HepG2 (cell line): ENCODE data around the gene OS9. TPM values are rescaled to one million over a fixed set of nuclear protein-coding genes. Genes with fewer than 3 reads are reported as not detected.

Experiments used
- GATAD1 ChIP-seq: IDR thresholded peaks from 2 replicates; pipeline ENCODE4 v1.6.1; 2016; ENCODE audit warnings: missing genetic modification reagents, missing compliant biosample characterization
- HDAC6 ChIP-seq: fragments of 200-600 bp; sonication (generic); IDR thresholded peaks from 2 replicates; pipeline ENCODE4 v1.7.0; 2017; ENCODE audit warnings: mild to moderate bottlenecking, antibody characterized with exemption, low read length, low read depth
- JARID2 ChIP-seq: sonication (generic); formaldehyde crosslinking; IDR thresholded peaks from 2 replicates; pipeline ENCODE4 v1.8.1; 2023; ENCODE audit warnings: missing genetic modification reagents, inconsistent platforms; ENCODE audit not compliant: insufficient replicate concordance
- KAT7 ChIP-seq: IDR thresholded peaks from 2 replicates; pipeline ENCODE4 v1.6.1; 2018; ENCODE audit warnings: borderline replicate concordance, missing compliant biosample characterization
- MED1 ChIP-seq: sonication (generic); formaldehyde crosslinking; IDR thresholded peaks from 2 replicates; pipeline ENCODE4 v1.4.0; 2020; ENCODE audit warnings: missing genetic modification reagents
- MXD4 ChIP-seq: IDR thresholded peaks from 2 replicates; pipeline ENCODE4 v1.6.1; 2016; ENCODE audit warnings: mild to moderate bottlenecking, missing biosample characterization, missing genetic modification reagents
- NCOR1 ChIP-seq: fragments of 200-600 bp; sonication (generic); IDR thresholded peaks from 2 replicates; pipeline ENCODE4 v1.7.0; 2017; ENCODE audit warnings: antibody characterized with exemption, low read length, borderline replicate concordance
- PAF1 ChIP-seq: IDR thresholded peaks from 2 replicates; pipeline ENCODE4 v1.6.1; 2016; ENCODE audit warnings: missing genetic modification reagents, missing compliant biosample characterization
- SALL2 ChIP-seq: sonication (generic); formaldehyde crosslinking; IDR thresholded peaks from 2 replicates; pipeline ENCODE4 v1.8.1; 2023; ENCODE audit warnings: mild to moderate bottlenecking, missing genetic modification reagents, inconsistent platforms
- SCMH1 ChIP-seq: sonication (generic); formaldehyde crosslinking; IDR thresholded peaks from 2 replicates; pipeline ENCODE4 v1.9.0; 2021; ENCODE audit warnings: missing genetic modification reagents, mild to moderate bottlenecking, borderline replicate concordance
- SMAD1 ChIP-seq: sonication (generic); formaldehyde crosslinking; IDR thresholded peaks from 2 replicates; pipeline ENCODE4 v1.4.0; 2020; ENCODE audit warnings: missing genetic modification reagents, low read depth, mild to moderate bottlenecking, borderline replicate concordance
- SMAD3 ChIP-seq: sonication (generic); formaldehyde crosslinking; IDR thresholded peaks from 2 replicates; pipeline ENCODE4 v1.4.0; 2020; ENCODE audit warnings: missing genetic modification reagents
- SP1 ChIP-seq, 2 experiments: fragments of 450-650 bp in 1 of 2; sonication (generic) in 1 of 2; formaldehyde crosslinking in 1 of 2; IDR thresholded peaks; 2 replicates each; pipeline versions ENCODE4 v1.4.0 to v1.6.1; 2016 to 2020; ENCODE audit warnings: missing genetic modification reagents in 1 of 2
- TMF1 ChIP-seq: sonication (generic); formaldehyde crosslinking; IDR thresholded peaks from 2 replicates; pipeline ENCODE4 v1.8.1; 2022; ENCODE audit warnings: low read depth, missing genetic modification reagents
- YEATS2 ChIP-seq: sonication (generic); formaldehyde crosslinking; IDR thresholded peaks from 2 replicates; pipeline ENCODE4 v1.4.0; 2020; ENCODE audit warnings: missing genetic modification reagents, borderline replicate concordance
- ZNF430 ChIP-seq: sonication (generic); formaldehyde crosslinking; IDR thresholded peaks from 2 replicates; pipeline ENCODE4 v1.9.0; 2021; ENCODE audit warnings: mild to moderate bottlenecking, missing genetic modification reagents
- ZZZ3 ChIP-seq: sonication (generic); formaldehyde crosslinking; IDR thresholded peaks from 2 replicates; pipeline ENCODE4 v1.4.0; 2020; ENCODE audit warnings: missing genetic modification reagents, mild to moderate bottlenecking, borderline replicate concordance
- polyA plus RNA-seq, 8 experiments: library from polyadenylated mRNA; depleted of rRNA in 3 of 8; stranded (reverse) in 7 of 8; unstranded in 1 of 8; fragments of >200 nt; fragmentation: Illumina TruSeq in 4 of 8; extraction: Trizol in 4 of 8; gene quantifications; 2 replicates each; pipeline versions ENCODE4 v1.2.1 to v1.2.3, GENCODE V29; 2011 to 2016; ENCODE audit warnings: low read depth in 4 of 8, missing spikeins in 1 of 8, mixed read lengths in 1 of 8; ENCODE audit not compliant: insufficient read depth in 1 of 8
- total RNA-seq, 5 experiments: library from RNA; depleted of rRNA; stranded (reverse); fragments of >200 nt; fragmentation: Illumina TruSeq; extraction: Trizol; gene quantifications; 2 replicates each; pipeline ENCODE4 v1.2.3, GENCODE V29; 2016; ENCODE audit warnings: low read depth in 1 of 5
- TF ChIP-seq, protein P1 (sequence below): IDR thresholded peaks from 2 replicates; pipeline ENCODE4 v1.6.1; 2016; ENCODE audit warnings: control low read depth
- TF ChIP-seq, protein P2 (sequence below): sonication (generic); formaldehyde crosslinking; IDR thresholded peaks from 2 replicates; pipeline ENCODE4 v1.4.0; 2020; ENCODE audit warnings: missing genetic modification reagents
- TF ChIP-seq, protein P3 (sequence below): sonication (generic); formaldehyde crosslinking; IDR thresholded peaks from 2 replicates; pipeline ENCODE4 v1.5.1; 2020; ENCODE audit warnings: mild to moderate bottlenecking, missing genetic modification reagents, borderline replicate concordance

Gene OS9
- total and polyA plus RNA-seq, 2 of the 13 experiments (the other 11 are each of a cell fraction or from before 2014, with no cell fraction given): 156 to 206 TPM

DNA sequence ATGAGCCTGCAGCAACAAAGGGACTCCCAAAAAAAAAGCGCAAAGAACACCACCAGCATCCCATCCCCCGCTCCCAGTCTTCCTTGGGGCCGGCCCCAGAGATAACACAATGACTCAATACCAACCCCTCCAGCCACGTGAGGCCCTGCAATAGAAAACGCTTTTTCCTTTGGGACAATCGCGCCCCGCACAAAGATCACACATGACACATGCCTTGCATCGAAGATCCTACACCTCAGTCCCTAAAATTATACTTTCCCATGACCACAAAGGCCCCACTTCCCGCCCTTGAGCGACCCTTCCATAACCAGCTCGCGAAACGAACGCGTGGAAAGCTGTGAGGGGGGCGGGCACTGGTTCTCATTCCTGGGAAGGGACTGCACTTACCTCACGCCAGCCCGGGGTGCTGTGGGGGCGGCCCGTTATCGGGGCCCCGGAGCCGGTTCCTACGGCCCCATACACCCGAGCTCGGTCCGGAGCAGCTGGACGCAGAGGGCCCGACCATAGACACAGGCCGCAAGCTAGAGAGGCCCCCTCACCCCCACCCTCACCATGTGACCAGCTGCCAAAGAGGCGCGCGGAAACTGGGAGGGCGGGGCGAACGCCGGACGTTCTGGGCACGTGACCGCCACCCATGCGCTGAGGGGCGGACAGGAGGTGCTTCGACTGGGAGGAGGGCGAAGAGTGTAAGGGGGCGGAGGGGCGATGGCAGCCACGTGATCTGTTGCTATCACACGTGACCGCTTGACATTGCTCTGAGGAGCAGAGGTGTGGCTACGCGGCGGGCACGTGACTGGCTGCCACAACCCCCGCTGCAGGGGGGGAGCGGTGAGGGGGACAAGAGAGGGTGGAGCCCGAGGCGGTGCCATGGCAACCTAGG is 58.1 kb downstream of the OS9 start, which contains the start of gene CDK4 (continued):
- TF ChIP-seq, protein P1, sequence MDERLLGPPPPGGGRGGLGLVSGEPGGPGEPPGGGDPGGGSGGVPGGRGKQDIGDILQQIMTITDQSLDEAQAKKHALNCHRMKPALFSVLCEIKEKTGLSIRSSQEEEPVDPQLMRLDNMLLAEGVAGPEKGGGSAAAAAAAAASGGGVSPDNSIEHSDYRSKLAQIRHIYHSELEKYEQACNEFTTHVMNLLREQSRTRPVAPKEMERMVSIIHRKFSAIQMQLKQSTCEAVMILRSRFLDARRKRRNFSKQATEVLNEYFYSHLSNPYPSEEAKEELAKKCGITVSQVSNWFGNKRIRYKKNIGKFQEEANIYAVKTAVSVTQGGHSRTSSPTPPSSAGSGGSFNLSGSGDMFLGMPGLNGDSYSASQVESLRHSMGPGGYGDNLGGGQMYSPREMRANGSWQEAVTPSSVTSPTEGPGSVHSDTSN: 0 out of 2 replicates have a peak, but pooled peaks have one; percentile 44
- TF ChIP-seq SP1 (IDR thresholded peaks at IDR 0.05): no peak
- TF ChIP-seq SP1 (CRISPR knock-in tag; IDR thresholded peaks at IDR 0.05): peak; percentile 94
- TF ChIP-seq HDAC6: no peak
- peak; percentile 87 for TF ChIP-seq KAT7
- TF ChIP-seq ZNF430 (CRISPR knock-in tag): peak; percentile 94
- peak; percentile 94; the same call in 1 of the 2 replicates for TF ChIP-seq ZZZ3 (CRISPR knock-in tag)
- peak; percentile 97 for TF ChIP-seq MXD4 (CRISPR knock-in tag)
- peak; percentile 93 for TF ChIP-seq GATAD1 (CRISPR knock-in tag)
- TF ChIP-seq SALL2: peak; percentile 98
- TF ChIP-seq TMF1 (CRISPR knock-in tag): peak; percentile 69; the same call in 1 of the 2 replicates
- TF ChIP-seq, protein P2, sequence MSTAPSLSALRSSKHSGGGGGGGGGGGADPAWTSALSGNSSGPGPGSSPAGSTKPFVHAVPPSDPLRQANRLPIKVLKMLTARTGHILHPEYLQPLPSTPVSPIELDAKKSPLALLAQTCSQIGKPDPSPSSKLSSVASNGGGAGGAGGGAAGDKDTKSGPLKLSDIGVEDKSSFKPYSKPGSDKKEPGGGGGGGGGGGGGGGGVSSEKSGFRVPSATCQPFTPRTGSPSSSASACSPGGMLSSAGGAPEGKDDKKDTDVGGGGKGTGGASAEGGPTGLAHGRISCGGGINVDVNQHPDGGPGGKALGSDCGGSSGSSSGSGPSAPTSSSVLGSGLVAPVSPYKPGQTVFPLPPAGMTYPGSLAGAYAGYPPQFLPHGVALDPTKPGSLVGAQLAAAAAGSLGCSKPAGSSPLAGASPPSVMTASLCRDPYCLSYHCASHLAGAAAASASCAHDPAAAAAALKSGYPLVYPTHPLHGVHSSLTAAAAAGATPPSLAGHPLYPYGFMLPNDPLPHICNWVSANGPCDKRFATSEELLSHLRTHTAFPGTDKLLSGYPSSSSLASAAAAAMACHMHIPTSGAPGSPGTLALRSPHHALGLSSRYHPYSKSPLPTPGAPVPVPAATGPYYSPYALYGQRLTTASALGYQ: peak; percentile 71
- TF ChIP-seq, protein P3, sequence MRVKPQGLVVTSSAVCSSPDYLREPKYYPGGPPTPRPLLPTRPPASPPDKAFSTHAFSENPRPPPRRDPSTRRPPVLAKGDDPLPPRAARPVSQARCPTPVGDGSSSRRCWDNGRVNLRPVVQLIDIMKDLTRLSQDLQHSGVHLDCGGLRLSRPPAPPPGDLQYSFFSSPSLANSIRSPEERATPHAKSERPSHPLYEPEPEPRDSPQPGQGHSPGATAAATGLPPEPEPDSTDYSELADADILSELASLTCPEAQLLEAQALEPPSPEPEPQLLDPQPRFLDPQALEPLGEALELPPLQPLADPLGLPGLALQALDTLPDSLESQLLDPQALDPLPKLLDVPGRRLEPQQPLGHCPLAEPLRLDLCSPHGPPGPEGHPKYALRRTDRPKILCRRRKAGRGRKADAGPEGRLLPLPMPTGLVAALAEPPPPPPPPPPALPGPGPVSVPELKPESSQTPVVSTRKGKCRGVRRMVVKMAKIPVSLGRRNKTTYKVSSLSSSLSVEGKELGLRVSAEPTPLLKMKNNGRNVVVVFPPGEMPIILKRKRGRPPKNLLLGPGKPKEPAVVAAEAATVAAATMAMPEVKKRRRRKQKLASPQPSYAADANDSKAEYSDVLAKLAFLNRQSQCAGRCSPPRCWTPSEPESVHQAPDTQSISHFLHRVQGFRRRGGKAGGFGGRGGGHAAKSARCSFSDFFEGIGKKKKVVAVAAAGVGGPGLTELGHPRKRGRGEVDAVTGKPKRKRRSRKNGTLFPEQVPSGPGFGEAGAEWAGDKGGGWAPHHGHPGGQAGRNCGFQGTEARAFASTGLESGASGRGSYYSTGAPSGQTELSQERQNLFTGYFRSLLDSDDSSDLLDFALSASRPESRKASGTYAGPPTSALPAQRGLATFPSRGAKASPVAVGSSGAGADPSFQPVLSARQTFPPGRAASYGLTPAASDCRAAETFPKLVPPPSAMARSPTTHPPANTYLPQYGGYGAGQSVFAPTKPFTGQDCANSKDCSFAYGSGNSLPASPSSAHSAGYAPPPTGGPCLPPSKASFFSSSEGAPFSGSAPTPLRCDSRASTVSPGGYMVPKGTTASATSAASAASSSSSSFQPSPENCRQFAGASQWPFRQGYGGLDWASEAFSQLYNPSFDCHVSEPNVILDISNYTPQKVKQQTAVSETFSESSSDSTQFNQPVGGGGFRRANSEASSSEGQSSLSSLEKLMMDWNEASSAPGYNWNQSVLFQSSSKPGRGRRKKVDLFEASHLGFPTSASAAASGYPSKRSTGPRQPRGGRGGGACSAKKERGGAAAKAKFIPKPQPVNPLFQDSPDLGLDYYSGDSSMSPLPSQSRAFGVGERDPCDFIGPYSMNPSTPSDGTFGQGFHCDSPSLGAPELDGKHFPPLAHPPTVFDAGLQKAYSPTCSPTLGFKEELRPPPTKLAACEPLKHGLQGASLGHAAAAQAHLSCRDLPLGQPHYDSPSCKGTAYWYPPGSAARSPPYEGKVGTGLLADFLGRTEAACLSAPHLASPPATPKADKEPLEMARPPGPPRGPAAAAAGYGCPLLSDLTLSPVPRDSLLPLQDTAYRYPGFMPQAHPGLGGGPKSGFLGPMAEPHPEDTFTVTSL (CRISPR knock-in tag): peak; percentile 74
- peak; percentile 90 for TF ChIP-seq SMAD3
- TF ChIP-seq SMAD1 (CRISPR knock-in tag): 0 out of 2 replicates have a peak, but pooled peaks have one; percentile 61
- no peak for TF ChIP-seq JARID2 (CRISPR knock-in tag)
- peak; percentile 97 for TF ChIP-seq YEATS2 (CRISPR knock-in tag)
- TF ChIP-seq MED1: peak; percentile 86
- no peak for TF ChIP-seq PAF1 (CRISPR knock-in tag)
- TF ChIP-seq SCMH1: no peak
- TF ChIP-seq NCOR1: peak; percentile 69; the same call in 1 of the 2 replicates
